ENCODE measurements around the gene CCDC149.

DNA sequence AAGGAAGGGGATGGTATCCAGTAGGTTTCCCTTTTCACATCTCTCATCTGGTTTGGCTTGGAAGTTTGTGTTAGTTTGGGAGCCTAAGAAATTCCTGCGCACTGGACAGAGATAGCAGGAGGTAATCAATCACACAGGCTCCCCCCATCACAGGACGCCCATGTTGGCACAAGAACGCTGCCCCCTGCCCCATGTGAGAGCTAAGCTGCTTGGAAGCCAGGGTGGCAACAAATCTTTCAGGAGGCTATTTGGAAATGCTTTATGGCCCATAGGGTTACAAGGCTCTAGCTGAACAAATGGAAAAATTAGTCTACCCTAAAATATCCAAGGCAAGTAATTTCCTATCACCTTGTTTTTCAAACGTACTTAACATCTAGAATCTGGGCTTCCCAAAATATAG is 63.5 kb downstream of the CCDC149 start:
- TF ChIP-seq CTCF (IDR thresholded peaks at IDR 0.05 in 4 of 5, conservative IDR thresholded peaks at IDR 0.05 in 1 of 5), result no peak
- TF ChIP-seq POLR2A (IDR thresholded peaks at IDR 0.05), result no peak
